ENCODE results near the gene DCUN1D5. TPM values are rescaled to one million over a fixed set of nuclear protein-coding genes. Genes with fewer than 3 reads are reported as not detected.
"Not testable (repeated sequence)": the region's sequence is repeated elsewhere in the genome, so short reads cannot be mapped to it uniquely, and the experiment has no call there.

DCUN1D5 gene
- total RNA-seq, 2 donors from 2014 or later: 26.5 to 63.0 TPM

DNA sequence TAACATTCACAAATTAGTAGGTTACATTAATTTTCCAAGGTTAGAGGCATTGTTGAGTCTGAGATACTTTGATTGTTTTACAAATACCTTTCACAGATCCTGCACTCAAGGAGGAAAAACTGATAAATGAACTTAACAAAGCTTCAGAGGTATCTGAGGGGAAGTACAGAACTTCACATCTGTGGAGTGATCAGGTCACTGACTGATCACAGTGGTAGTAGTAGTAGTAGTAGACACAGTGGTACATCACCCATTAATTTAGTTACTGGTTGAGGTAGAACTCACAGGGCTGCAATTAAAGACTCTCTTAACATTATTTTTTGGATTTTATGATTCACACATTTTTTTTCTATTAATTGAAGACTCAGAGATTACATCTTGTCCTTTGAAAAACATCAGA lies 56.7 kb downstream of the DCUN1D5 start:
- H3K27ac ChIP-seq: no peak overlapping the region
- no peak for ATAC-seq (ENCODE audit: insufficient number of reproducible peaks, low FRiP score, low read depth)
- DNase-seq (ENCODE audit: low spot score): no peak
- H3K27me3 ChIP-seq (replicated peaks; ENCODE audit: insufficient read depth): no peaks in the 10 kb centered on the region
- no peaks in the 10 kb centered on the region for H3K36me3 ChIP-seq
- H3K4me3 ChIP-seq: no peak overlapping the region
- TF ChIP-seq, protein P1, sequence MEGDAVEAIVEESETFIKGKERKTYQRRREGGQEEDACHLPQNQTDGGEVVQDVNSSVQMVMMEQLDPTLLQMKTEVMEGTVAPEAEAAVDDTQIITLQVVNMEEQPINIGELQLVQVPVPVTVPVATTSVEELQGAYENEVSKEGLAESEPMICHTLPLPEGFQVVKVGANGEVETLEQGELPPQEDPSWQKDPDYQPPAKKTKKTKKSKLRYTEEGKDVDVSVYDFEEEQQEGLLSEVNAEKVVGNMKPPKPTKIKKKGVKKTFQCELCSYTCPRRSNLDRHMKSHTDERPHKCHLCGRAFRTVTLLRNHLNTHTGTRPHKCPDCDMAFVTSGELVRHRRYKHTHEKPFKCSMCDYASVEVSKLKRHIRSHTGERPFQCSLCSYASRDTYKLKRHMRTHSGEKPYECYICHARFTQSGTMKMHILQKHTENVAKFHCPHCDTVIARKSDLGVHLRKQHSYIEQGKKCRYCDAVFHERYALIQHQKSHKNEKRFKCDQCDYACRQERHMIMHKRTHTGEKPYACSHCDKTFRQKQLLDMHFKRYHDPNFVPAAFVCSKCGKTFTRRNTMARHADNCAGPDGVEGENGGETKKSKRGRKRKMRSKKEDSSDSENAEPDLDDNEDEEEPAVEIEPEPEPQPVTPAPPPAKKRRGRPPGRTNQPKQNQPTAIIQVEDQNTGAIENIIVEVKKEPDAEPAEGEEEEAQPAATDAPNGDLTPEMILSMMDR (IDR thresholded peaks at IDR 0.05): no peak
- H3K4me1 ChIP-seq (ENCODE audit: control insufficient read depth in 1 of 2, low read depth in 2 of 2): no peaks in the 10 kb centered on the region
- H3K9me3 ChIP-seq: no peaks in the 10 kb centered on the region

DNA sequence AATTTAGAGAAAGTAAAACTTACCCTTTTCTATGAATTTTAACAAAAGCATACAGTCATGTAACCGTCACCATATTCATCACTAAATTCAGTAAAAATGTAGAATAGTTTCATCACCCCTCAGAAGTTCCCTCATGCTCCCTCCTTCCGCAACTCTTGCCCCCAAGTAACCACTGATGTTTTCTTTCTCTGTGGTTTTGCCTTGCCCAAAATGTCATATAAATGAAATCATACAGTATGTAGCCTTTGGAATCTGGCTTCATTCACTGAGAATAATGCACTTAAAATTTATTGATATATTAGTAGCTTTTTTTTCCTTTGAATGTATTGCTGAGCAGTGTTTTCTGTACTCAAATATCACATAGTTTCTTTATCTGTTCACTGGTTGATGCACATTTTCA lies 60.1 kb downstream of the DCUN1D5 start:
- Histone ChIP-seq H3K27ac (no peak overlapping the region), H3K36me3 (no peaks in the 10 kb centered on the region), H3K4me1 (ENCODE audit: control insufficient read depth in 1 of 2, low read depth in 2 of 2) (no peaks in the 10 kb centered on the region), H3K9me3 (no peaks in the 10 kb centered on the region), H3K27me3 (replicated peaks; ENCODE audit: insufficient read depth) (no peaks in the 10 kb centered on the region), H3K4me3 (no peak overlapping the region)
- TF ChIP-seq, protein P1 (IDR thresholded peaks at IDR 0.05): no peak
- no peak for ATAC-seq (ENCODE audit: insufficient number of reproducible peaks, low FRiP score, low read depth)
- no peak for DNase-seq (ENCODE audit: low spot score)

DNA sequence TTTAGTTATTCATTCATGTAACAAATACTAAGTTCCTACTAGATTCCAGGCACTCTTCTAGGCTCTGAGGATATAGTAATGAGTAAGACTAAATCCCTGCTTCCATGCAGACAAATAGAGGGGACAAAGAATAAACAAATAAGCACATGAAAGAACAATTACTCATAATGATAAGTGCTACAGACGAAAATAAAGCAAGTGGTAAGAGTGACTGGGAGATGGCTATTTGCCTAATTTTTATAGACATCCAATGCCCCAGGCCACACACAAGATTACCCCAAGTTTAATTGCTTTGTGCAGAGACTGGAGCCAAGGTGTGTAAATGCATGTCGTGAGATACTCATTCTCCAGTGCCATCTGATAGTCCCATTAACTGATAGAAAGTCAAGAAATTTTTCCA lies 62.6 kb downstream of the DCUN1D5 start:
- Histone ChIP-seq H3K4me1 (ENCODE audit: control insufficient read depth in 1 of 2, low read depth in 2 of 2) (no peaks in the 10 kb centered on the region), H3K9me3 (no peaks in the 10 kb centered on the region), H3K27ac (no peak overlapping the region), H3K27me3 (replicated peaks; ENCODE audit: insufficient read depth) (no peaks in the 10 kb centered on the region), H3K4me3 (no peak overlapping the region), H3K36me3 (no peaks in the 10 kb centered on the region)
- no peak for DNase-seq (ENCODE audit: low spot score)
- TF ChIP-seq, protein P1 (IDR thresholded peaks at IDR 0.05): no peak
- no peak for ATAC-seq (ENCODE audit: insufficient number of reproducible peaks, low FRiP score, low read depth)

DNA sequence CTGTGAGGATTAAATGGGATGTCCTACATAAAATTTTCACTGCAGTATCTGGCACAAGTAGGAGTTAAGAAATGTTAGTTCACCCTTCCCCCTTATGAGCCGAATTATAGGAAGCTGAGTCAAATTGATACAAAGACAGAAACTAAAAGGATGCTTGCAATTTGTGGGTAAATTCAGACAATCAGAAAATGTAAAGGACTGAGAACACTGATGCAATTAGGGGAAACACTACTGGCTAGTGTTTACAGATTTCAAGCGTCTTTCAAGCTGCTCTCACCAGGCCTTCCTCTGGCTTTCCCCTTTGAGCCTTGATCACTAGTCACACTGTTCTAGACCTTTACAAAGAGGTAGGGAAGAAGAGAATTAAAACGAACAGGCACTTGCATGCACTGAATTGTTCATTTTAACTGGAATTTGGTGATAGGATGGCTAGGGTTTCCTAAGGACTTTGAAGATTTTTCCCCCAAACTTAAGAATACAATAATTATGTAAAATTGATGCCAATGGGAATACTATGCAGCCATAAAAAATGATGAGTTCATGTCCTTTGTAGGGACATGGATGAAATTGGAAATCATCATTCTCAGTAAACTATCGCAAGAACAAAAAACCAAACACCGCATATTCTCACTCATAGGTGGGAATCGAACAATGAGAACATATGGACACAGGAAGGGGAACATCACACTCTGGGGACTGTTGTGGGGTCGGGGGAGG lies 63.5 kb downstream of the DCUN1D5 start:
- H3K36me3 ChIP-seq; ATAC-seq (ENCODE audit: insufficient number of reproducible peaks, low FRiP score, low read depth); H3K9me3 ChIP-seq; H3K4me1 ChIP-seq (ENCODE audit: control insufficient read depth in 1 of 2, low read depth in 2 of 2); H3K4me3 ChIP-seq; DNase-seq (ENCODE audit: low spot score); H3K27me3 ChIP-seq (replicated peaks; ENCODE audit: insufficient read depth); H3K27ac ChIP-seq: not testable (repeated sequence)

DNA sequence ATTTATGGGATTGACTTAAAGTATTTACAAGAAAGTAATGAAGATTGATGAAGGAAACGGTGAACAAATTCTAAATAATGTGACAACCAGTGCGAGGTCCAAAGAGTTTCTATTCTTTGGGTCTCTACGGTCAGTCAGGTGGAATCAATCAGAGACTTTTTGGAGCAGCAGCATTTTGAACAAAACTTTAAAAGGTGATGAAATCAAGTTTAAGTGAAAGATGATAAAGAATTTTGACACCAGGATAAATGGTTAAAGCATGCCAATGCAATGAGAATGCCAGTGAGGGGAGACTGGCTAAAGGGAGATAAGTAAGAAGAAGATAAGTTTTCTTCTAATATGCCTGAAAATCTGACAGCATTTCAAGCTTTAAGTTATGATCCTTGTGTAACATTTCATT lies 67.9 kb downstream of the DCUN1D5 start:
- Histone ChIP-seq H3K27me3 (replicated peaks; ENCODE audit: insufficient read depth) (no peaks in the 10 kb centered on the region), H3K4me3 (no peak overlapping the region), H3K9me3 (no peaks in the 10 kb centered on the region), H3K36me3 (no peaks in the 10 kb centered on the region), H3K27ac (no peak overlapping the region), H3K4me1 (ENCODE audit: control insufficient read depth in 1 of 2, low read depth in 2 of 2) (no peaks in the 10 kb centered on the region)
- TF ChIP-seq, protein P1 (IDR thresholded peaks at IDR 0.05): no peak
- ATAC-seq (ENCODE audit: insufficient number of reproducible peaks, low FRiP score, low read depth) (no peak), DNase-seq (ENCODE audit: low spot score) (no peak)

DNA sequence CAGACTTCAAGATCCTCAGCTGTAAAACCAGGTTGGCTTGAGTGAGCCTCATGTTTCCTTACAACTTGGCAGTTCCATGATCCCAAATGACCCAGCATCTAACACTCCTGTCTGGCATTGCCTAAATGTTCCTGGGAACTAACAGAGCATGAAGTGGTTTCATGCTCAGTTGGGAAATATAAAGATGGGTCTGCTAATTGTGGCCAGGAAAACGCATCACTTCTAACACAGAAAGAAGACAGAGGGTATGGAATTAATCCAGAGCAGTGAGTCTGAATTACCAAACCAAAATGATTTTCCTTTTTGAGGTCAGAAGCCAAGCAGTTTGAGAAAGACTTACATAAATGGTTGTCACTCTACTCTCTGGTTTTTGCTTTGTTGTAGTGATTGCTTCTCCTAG lies 75.9 kb downstream of the DCUN1D5 start:
- Histone ChIP-seq H3K4me1 (ENCODE audit: control insufficient read depth in 1 of 2, low read depth in 2 of 2) (no peaks in the 10 kb centered on the region), H3K9me3 (no peaks in the 10 kb centered on the region), H3K4me3 (no peak overlapping the region), H3K27me3 (replicated peaks; ENCODE audit: insufficient read depth) (no peaks in the 10 kb centered on the region), H3K27ac (no peak overlapping the region), H3K36me3 (no peaks in the 10 kb centered on the region)
- TF ChIP-seq, protein P1 (IDR thresholded peaks at IDR 0.05): no peak
- DNase-seq (ENCODE audit: low spot score) (no peak), ATAC-seq (ENCODE audit: insufficient number of reproducible peaks, low FRiP score, low read depth) (no peak)

Data from thoracic aorta (tissue), 2 donors.